Measurements from ENCODE around the gene BOD1L2. TPM values are rescaled to one million over a fixed set of nuclear protein-coding genes. Genes with fewer than 3 reads are reported as not detected.
A peak's percentile ranks its signal among the peaks of the same experiment; 100 is the strongest.

Gene BOD1L2
- total and polyA plus RNA-seq, 2 of the 13 experiments (the other 11 are each of a cell fraction or from before 2014, with no cell fraction given), result not detected

GRCh38 chr18:57141208-57142129 lies 5.4 kb upstream of the BOD1L2 start (continued):
- TF ChIP-seq BRF2 (CRISPR knock-in tag; IDR thresholded peaks at IDR 0.05) (0 out of 2 replicates have a peak, but pooled peaks have one; percentile 27), ZBTB43 (CRISPR knock-in tag; conservative IDR thresholded peaks at IDR 0.05) (no peak), CBX2 (IDR thresholded peaks at IDR 0.05; ENCODE audit: low read depth, low read length) (no peak), CBX2 (CRISPR knock-in tag; IDR thresholded peaks at IDR 0.05; ENCODE audit: low read depth) (no peak), ZFP91 (CRISPR knock-in tag; IDR thresholded peaks at IDR 0.05; ENCODE audit: borderline replicate concordance) (no peak; the same call in 1 of the 2 replicates), PRPF4 (IDR thresholded peaks at IDR 0.05; ENCODE audit: low read depth, low read length, poor library complexity, severe bottlenecking) (no peak), IRF9 (CRISPR knock-in tag; IDR thresholded peaks at IDR 0.05; ENCODE audit: borderline replicate concordance) (no peak), ZNF781 (CRISPR knock-in tag; IDR thresholded peaks at IDR 0.05; ENCODE audit: borderline replicate concordance, not compliant biosample characterization) (no peak), ZNF570 (CRISPR knock-in tag; IDR thresholded peaks at IDR 0.05; ENCODE audit: borderline replicate concordance) (no peak), GATA4 (IDR thresholded peaks at IDR 0.05; ENCODE audit: borderline replicate concordance, low read depth) (no peak), MTF1 (CRISPR knock-in tag; IDR thresholded peaks at IDR 0.05) (no peak), SRSF1 (optimal IDR thresholded peaks at IDR 0.05; ENCODE audit: low read depth, low read length) (no peak), JUND (CRISPR knock-in tag; IDR thresholded peaks at IDR 0.05) (peak; percentile 38; the same call in 1 of the 2 replicates), DPF2 (CRISPR knock-in tag; IDR thresholded peaks at IDR 0.05; ENCODE audit: borderline replicate concordance, low read depth) (peak; percentile 68; the same call in 1 of the 2 replicates), ZNF768 (CRISPR knock-in tag; IDR thresholded peaks at IDR 0.05) (no peak), HDAC6 (IDR thresholded peaks at IDR 0.05; ENCODE audit: low read depth, low read length) (no peak), ZNF597 (CRISPR knock-in tag; IDR thresholded peaks at IDR 0.05) (no peak), MATR3 (CRISPR knock-in tag; IDR thresholded peaks at IDR 0.05) (no peak), SMAD9 (CRISPR knock-in tag; IDR thresholded peaks at IDR 0.05) (no peak), ZFP36L2 (CRISPR knock-in tag; IDR thresholded peaks at IDR 0.05) (no peak), DDIT3 (CRISPR knock-in tag; IDR thresholded peaks at IDR 0.05) (no peak), NFYB (CRISPR knock-in tag; IDR thresholded peaks at IDR 0.05) (no peak), ELF4 (CRISPR knock-in tag; IDR thresholded peaks at IDR 0.05; ENCODE audit: borderline replicate concordance) (no peak)
